Ramos (cell line): Measurements from ENCODE around the gene CDC42BPB.

Source experiments
- in situ Hi-C: fragments of 300-500 bp; cut with MboI; formaldehyde crosslinking; loops from one replicate; pipeline ENCODE4 v1.14.3; 2022; ENCODE audit warnings: low sequenced_read_pairs; ENCODE audit not compliant: unreplicated experiment

CDC42BPB gene

DNA sequence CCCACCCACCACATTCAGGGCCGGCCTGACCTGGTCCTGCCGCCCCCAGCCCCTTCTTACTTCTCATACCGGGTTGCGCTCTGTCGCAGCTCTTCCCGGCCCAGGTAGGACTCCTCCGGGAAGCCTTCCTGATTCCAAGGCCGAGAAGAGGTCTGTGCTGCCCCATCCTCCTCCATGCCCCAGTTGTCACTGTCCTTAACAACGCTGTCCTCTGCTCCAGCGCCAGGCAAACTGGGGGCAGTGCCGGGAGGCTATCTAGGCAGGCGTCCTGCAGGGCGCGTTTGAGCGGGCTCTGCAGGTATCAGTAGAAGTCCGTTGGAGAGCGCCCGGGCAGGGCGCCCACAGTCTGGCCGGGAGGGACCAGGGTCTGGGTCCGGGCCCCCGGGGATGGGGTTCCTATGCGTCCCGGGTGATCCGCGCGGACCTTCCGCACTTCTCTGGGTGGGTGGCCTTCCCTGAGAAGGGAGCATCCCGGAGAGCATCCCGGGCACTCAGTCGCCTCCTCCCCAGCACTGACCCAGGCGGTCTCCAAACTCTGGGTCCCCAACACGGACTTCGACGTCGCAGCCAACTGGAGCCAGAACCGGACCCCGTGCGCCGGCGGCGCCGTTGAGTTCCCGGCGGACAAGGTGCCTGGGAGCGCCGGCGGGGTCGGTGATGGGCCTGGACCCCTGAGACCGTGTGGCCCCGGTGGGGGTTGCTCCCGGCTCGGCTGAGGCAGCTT, 134.0 kb downstream of the CDC42BPB start:
- in situ Hi-C loops = no loop called here

DNA sequence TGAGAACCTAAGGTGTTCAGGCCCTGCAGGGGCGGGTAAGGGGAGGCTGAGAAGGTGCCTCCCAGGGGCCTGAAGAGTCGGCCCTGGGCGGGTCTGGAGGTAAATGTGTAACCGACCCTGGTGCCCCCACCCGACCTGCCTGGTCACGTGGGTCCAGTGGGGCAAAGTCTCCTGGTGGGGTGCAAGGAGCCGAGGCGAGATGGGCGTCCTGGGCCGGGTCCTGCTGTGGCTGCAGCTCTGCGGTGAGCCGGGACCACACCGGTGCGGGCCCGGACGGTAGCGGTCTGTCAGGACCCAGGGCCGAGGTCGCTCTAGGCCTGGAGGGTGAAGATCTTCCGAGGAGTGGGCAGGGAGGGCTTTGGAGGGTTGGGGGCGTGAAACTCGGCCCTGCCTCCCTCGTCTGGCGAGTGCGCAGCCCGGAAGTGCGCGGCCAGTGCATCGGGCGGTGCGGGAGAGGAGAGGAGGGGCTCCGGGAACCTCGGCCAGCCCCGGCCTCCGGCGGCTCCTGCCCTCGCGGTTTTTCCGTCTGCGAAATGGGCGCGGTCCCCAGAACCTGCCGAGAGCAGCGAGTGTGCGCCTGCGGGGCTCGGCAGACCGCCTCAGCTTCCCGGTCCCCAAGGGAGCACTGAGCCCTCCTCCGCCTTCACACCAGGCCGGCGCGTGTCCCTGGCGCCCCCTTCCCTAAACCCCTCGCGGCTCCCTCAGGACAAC, 134.7 kb downstream of the CDC42BPB start, which contains the start of gene AMN:
TSS of gene AMN (plus strand) at position 174 of the 711 bp plus-strand sequence. CDS start at position 200, 26 bp downstream.
- in situ Hi-C loops = no loop called here

DNA sequence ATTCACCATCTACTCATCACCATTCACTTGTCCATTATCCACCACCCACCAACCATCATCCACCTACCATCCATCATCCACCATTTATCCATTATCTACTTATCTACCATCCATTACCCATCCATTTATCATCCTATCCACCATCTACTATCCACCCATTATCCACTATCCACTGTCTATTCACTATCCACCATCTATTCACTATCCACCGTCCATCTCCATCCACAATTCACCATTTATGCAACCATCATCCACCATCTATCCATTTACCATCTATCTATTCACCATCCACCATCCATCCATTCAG, 136.4 kb downstream of the CDC42BPB start:
- in situ Hi-C loops = no loop called here

DNA sequence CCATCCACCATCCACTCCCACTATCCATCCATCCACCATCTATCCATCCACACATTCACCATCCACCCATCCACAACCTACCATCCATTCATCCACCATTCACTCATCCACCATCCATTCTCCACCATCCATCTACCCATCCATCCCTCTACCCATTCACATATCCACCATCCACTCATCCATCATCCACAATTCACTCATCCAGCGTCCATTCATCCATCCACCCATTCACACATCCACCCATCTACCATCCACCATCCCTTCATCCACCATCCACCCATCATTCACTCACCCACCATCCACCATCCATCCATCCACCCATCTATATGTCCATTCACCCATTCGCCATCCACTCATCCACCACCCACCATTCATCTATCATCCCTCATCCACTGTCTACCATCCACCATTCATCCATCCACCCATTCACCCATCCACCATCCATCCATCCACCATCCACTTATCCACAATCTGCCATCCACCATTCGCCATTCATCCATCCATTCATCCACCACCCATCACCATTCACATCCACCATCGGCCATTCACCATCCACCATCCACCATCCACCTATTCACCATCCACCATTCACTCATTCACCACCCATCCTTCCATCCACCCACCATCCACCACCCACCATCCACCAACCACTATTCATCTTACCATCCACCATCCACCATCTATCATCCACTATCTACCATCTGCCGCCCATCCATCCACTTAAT, 136.9 kb downstream of the CDC42BPB start:
- in situ Hi-C loops = no loop called here

DNA sequence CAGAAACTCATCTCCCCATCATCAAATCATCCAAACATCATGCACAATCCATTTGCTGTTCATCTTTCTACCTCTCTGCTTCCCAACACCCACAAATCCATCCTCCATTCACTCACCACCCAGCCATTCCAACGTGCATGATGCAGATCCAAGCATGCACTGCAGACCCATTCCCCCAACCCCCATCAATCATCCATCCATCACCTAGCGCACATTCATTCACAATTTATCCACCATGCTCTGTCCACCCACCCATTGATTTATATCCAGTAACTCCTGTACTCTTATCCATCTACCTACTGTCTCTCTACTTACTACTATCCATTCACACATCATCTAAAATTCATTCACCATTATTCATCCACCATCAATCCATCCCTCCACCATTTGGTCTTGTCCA, 138.9 kb downstream of the CDC42BPB start:
- in situ Hi-C loops = loop anchor here (5.0 to 10.0 kb wide), 2 partner anchors 221 to 384 kb away; no protein-coding TSS in a partner anchor

DNA sequence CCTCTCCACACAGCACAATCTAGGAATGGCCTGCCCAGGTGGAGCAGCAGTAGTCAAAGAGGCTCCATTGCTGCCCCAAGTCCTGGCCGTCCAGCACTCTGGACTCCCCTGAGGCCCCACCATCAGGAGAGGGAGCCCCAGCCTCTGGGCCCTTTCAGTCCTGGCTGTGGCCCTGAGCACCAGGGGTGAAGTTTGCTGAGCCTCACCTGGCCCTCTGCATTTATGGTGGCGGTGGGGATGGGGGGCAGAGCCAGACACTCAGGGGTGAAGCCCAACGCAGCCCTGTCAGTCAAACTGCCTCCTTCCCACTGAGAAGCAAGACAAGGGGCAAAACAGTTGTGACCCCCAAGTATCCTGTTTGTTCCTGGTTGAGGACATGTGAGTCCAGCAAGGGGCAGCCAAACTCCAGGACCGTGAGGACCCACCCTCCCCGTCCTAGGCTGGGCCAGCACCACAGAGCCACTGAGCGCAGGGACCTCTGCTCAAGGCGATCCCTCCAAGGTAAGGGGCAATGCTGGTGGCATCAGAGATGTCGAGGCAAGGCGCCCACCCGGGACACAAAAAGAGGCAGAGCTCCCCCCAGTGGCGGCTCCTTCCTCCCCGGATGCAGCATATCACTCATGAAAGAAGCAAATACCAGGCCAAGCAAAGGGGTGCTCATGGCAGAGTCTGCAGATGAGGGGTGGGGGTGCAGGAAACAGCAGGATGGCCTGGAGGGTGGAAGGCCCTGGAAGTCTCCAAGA, 139.7 kb downstream of the CDC42BPB start:
- in situ Hi-C loops = loop anchor here (5.0 to 10.0 kb wide), 2 partner anchors 220 to 383 kb away; no protein-coding TSS in a partner anchor

DNA sequence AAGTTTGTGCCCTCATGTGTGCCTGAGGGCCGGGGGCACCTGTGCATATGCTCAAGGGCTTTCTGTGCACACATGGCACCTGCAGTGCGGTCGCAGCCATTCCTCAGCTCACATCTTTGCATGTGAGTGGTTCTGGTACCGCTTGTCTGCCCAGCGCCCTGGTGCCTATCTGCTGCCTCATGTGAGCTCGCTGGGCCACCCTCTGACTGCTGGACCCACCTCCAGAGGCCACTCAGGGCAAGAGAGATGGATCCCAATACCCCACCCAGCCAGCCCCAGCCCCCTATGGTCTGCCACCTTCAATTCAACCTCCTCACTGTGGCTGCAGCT, 140.3 kb downstream of the CDC42BPB start:
- in situ Hi-C loops = loop anchor here (5.0 to 10.0 kb wide), 2 partner anchors 220 to 382 kb away; no protein-coding TSS in a partner anchor

DNA sequence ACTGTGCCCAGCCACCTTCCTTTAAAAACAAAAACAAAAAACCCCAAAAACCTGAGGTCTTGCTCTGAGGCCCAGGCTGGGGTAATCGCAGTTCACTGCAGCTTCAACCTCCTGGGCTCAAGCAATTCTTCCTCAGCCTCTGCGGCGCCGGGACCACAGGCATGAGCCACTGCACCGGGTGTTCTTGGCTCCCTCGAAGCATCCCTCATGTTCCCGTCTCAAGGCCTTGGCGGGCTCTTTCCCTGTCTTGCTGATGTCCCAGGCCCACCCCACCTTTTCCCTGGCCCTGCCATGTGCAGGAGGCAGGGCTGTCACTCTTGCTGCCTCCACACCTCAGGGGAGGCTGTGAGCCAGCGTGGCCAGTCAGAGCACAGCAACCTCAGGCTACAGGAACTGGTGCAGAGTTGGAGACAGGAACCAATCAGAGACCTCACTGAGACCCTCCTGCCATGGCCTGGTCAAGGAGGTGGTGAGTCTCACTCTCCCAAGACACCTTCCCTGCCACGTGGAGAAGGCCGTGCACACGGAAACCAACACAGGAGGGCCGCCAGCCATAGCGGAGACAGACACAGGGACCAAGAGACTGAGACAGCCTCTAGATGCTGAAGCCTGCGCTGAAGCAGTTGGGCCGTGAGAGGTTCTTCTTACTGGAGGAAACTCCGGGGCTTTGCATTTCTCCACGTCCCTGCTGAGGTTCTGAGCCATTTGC, 140.8 kb downstream of the CDC42BPB start:
- in situ Hi-C loops = loop anchor here (5.0 to 10.0 kb wide), 2 partner anchors 219 to 382 kb away; no protein-coding TSS in a partner anchor

DNA sequence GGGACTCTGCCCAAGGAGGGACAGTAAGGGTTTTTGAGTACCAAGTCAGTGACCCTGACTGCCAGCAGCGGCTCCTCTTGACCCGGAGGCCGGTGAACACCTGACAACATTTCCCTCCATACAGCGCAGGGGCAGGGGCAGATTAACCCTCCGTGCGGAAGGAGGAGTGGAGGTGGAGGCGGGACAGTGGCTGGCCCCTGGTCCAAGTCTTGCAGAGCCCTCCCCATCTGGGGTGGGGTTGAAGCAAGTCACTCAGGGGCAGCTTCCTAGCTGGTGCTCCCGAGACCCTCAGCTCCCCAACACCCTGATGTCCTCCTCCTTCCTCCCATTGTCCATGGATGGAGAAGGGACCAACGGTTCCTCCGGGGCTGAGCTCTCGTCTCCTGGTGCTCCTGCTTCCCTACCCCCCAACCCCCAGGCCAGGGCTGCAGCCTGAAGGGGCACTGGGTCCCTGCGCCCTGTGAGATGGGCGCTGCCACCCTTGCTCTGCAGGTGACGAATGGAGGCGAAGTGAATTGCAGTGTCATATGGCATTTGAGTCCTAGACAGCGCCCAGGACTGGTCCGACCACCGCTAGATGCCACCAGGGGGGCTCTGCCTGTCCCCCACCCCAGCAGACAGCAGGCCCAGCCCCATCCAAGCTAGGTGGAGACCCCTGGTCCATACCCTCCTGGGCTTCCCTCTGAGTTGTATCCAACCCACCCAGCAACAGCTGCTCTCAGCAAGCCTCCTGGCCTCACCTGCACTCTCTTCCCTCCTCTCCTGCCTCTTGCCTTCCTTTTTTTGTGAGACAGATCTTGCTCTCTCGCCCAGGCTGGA, 141.8 kb downstream of the CDC42BPB start:
- in situ Hi-C loops = loop anchor here (5.0 to 10.0 kb wide), 2 partner anchors 218 to 381 kb away; no protein-coding TSS in a partner anchor

DNA sequence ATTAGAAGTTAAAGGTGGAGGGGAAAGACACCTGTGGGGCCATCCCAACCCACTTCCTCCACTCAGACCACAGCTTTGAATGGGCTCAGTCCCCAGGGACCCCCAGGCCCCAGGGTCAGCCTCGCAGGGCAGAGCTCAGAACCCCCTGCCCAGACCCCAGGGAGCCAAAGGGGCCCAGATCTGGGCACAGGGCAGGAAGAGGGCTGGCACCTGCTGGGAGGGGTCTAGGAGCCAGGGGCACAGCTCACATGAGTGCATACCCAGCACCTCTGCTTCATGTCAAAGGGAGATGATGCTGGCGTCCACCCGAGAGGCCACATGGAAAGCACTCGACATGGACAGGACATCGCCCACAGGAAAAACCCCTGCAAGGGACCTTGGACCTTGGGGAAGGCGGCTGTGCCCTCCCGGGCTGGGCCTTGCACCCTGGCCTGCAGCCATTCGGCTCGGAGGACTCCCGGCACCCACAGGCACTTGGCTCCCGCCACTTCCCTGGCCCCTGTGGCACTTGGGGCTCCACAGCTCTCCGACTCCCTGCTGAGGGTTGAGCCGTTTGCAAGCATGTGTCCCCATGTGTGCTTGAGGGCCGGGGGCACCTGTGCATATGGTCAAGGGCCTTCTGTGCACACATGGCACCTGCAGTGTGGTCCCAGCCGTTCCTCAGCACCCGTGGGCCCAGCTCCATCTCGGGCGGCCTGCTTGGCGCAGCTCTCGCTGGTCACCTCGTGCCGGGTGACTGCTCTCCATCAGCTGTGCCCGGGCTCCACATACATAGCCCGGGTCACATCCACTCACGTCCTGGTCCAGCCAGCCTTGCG, 142.7 kb downstream of the CDC42BPB start:
- in situ Hi-C loops = loop anchor here (5.0 to 10.0 kb wide), 2 partner anchors 217 to 380 kb away; no protein-coding TSS in a partner anchor

DNA sequence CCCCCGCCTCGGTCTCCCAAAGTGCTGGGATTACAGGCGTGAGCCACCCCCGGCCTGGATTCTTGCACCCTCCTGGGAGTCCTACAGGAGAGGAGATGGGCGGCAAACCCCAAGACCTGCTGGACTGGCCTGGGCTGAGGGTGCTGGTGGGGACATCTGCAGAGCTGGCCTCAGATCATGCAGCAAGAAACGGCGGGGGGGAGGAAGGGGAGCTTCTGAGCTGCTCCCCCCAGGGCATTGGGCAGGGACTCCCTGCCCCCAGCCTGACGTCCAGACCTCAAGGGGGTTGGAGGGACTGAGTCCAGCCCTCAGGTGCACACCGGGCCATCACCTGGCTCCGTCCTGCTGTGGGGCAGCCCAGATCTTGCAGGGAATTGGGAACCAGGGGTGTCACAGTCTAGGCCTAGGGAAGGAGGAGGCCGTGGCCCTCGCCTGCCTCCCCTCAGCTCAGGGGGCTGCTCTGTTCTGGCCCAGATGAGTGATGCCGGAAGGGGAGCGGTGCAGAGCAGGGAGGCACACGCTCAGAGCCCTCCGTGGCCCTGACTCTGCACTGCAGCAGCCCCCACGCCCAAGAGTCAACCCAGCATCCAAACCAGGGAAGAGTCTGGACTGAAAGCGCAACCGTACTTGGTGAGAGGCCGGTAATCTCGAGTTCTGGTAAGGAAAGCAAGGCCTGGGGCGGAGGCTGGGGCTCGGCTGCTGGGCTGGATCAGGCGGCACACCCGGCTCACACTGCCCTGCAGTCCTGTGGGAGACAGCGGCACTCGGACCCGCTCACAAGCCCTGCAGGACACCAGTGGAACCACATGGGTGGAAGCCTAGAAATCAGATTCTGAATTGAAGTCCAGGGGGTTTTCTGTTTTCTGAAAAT, 143.8 kb downstream of the CDC42BPB start:
- in situ Hi-C loops = loop anchor here (10.0 kb wide), 1 partner anchor 379 kb away; no protein-coding TSS in a partner anchor

DNA sequence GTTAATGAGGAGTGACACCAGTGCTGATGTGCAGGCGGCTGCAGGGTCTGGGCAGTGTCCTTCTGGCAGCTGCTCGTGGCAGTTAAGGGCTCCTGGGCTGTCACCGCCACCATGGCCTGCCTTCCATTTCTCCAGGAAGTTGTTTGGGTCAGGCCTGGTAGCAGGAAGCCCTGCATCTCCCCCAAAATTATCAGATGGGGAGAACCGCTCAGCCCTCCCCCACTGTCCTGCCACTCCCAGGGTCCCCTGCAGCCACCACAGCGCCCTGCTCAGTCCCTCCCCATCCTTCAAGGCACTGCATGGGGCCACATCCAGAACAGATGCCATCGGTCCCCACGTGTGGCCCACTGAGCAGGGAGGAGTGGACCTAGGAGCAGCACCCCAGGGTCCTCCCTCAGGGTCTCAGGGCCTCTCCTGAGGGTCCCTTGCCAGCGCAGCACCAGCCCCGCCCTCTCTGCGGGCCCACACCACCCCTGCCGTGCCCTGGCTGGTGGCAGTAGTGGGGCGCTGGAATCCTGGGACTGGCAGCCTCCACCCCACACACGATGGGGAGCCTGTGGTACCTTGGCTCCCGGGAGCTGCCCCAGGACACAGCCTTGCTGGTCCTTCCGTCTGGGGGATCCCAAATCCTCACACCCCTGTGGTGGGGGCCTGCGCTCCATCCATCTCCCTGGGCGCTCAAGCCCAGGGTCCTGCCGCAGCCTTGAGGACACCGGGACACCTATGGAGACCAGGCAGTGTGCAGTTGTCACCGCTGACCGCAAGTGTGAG, 145.2 kb downstream of the CDC42BPB start:
- in situ Hi-C loops = loop anchor here (10.0 kb wide), 1 partner anchor 377 kb away; no protein-coding TSS in a partner anchor

DNA sequence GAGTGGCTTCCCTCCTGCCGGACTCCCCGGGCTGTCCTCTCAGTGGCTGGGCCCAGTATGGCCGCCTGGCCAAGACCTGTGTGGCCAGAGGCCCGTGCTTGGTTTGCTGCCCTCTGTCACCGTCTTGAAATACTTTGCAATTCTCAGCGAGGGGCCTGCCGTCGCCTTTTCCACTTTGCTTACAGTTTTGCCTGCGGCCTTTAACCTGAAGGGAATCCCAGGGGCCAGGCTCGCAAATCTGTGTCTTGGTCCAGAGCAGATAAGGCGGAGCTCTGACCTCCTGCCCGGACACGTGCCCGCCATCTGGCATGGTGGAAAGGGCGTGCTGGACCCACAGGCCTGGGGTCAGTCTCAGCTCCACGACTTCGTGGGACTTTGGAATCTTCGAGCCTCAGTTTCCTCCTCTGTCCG, 145.8 kb downstream of the CDC42BPB start:
- in situ Hi-C loops = loop anchor here (10.0 kb wide), 1 partner anchor 377 kb away; no protein-coding TSS in a partner anchor

DNA sequence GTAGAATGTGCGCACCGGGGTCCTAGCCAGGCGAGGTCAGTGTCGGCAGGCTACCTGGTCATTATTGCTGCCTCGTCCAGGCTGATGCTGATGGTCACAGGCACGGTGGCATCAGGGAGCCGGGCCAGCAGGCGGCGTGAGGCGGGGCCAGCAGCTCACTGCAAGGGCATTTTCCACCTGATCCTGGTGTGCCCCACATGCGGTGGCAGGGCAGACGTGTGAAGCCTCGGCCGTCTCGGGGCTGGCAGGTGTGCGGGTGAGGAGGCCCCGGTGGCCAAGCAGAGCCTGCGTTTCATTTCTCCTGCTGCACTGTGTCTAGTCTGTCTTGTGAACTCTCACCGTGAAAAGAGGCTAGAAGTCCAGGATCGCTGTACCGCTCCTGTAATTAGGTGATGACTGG, 146.9 kb downstream of the CDC42BPB start:
- in situ Hi-C loops = loop anchor here (10.0 kb wide), 1 partner anchor 376 kb away; no protein-coding TSS in a partner anchor

DNA sequence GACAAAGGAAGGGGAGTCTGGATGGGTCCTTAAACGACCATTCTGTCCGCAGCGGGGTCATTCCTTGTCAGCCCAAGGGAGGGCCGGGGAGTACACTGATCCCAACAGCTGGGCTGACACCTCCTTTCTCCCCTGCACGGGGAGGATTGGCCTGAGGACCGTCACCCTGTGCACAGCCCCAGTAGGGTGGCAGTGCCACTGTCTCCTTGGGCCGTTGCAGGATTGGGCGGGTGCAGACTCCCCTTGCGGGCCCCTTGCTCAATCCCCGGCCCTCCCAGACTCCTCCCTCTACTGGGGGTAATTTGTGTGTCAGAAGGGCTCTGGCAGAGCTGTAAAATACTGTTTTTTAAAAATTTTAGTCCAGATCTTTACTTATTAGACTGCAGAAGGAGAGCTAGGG, 147.4 kb downstream of the CDC42BPB start:
- in situ Hi-C loops = loop anchor here (10.0 kb wide), 1 partner anchor 375 kb away; no protein-coding TSS in a partner anchor

DNA sequence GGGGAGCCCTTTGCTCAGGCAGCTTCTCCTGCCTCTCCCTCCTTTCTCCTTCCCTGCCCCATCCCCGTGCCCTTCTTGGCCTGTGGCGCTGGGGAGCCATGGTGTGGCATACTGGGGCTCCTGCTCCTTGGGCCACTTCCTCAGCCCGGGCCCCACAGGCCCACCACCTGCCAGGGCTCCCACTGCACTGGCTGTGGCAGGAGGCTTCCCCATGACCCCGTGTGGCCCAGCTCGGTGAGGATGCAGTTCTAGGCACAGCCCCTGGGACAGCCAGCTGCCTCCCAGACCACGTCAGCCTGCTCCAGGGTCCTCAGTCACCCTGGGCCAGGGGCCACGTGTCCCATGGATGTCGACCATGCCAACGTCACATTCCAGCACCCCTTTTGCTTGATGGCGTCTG, 147.9 kb downstream of the CDC42BPB start:
- in situ Hi-C loops = no loop called here
